ENCODE measurements around the gene ANAPC13.

DNA sequence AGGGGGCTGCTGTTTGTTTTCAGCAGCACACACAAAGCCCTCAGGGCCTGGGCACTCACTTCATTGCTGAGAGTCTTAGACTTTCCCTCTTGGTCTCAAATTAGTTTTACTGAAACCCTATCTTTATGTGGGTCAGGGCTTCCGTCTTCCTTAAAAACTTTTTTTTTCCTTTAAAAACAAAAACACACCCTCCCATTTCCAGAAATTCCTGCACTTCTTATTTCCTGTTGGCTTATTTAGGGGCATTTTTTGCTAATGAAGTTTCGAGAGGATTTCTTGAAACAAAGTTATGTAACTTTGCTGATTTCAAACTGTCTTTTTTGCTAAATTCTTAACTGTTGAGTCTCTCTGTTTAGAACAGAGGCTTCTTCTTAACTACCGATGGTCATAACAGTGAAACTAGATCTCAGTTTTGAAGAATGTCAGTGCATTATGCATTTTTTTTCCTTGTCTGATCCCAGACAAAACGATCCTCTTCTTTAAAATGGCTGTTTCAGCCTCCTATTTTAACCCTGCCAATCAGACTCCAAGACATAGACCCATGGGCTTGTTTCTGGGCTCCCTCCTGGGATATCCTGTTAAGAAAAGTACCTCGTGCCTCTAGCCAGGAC lies 23.3 kb downstream of the ANAPC13 start:
- TF ChIP-seq, protein P1, sequence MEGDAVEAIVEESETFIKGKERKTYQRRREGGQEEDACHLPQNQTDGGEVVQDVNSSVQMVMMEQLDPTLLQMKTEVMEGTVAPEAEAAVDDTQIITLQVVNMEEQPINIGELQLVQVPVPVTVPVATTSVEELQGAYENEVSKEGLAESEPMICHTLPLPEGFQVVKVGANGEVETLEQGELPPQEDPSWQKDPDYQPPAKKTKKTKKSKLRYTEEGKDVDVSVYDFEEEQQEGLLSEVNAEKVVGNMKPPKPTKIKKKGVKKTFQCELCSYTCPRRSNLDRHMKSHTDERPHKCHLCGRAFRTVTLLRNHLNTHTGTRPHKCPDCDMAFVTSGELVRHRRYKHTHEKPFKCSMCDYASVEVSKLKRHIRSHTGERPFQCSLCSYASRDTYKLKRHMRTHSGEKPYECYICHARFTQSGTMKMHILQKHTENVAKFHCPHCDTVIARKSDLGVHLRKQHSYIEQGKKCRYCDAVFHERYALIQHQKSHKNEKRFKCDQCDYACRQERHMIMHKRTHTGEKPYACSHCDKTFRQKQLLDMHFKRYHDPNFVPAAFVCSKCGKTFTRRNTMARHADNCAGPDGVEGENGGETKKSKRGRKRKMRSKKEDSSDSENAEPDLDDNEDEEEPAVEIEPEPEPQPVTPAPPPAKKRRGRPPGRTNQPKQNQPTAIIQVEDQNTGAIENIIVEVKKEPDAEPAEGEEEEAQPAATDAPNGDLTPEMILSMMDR (IDR thresholded peaks at IDR 0.05) = no peak
- TF ChIP-seq POLR2AphosphoS5 (IDR thresholded peaks at IDR 0.05) (no peak), POLR2A (IDR thresholded peaks at IDR 0.05; ENCODE audit: low read depth) (no peak), EP300 (IDR thresholded peaks at IDR 0.05) (no peak)

Measured in esophagus muscularis mucosa (tissue), 4 donors.